ENCODE data around the gene ZNF667. TPM values are rescaled to one million over a fixed set of nuclear protein-coding genes. Genes with fewer than 3 reads are reported as not detected.

ZNF667 gene
- total RNA-seq = 35.1 TPM

GRCh38 chr19:56476651-56477428, at the start of gene ZNF667:
Gene ZNF667, minus strand, starts transcription at chr19:56477345. Its CDS starts 14,975 bp downstream, at chr19:56462370.

GRCh38 chr19:56507446-56508289, 30.5 kb upstream of the ZNF667 start, which contains the start of gene ZNF471:
Gene ZNF471, plus strand, starts transcription at chr19:56507855. Its CDS starts 3,717 bp downstream, at chr19:56511572.

GRCh38 chr19:56403764-56404704, 73.1 kb downstream of the ZNF667 start, which contains the start of gene ZNF583:
Gene ZNF583, plus strand, starts transcription at chr19:56404332. Its CDS starts 2,783 bp downstream, at chr19:56407115.

GRCh38 chr19:56393119-56394012, 83.8 kb downstream of the ZNF667 start, which contains the start of gene ZNF582:
Gene ZNF582, minus strand, starts transcription at chr19:56393534. Its CDS starts 1,782 bp downstream, at chr19:56391752.

Other genes with a start within 250 kb of the ZNF667 start
- gene EDDM13, start 204.6 kb downstream of the ZNF667 start, total RNA-seq = not detected
- 10.0 TPM for gene ZSCAN5A, start 162.5 kb downstream of the ZNF667 start, total RNA-seq
- gene ZNF582, start 83.8 kb downstream of the ZNF667 start, total RNA-seq = 8.8 TPM
- 71.7 TPM for gene ZNF583, start 73.0 kb downstream of the ZNF667 start, total RNA-seq
- 48.5 TPM for gene ZNF471, start 30.5 kb upstream of the ZNF667 start, total RNA-seq
- gene ZFP28, start 61.6 kb upstream of the ZNF667 start, total RNA-seq = 42.3 TPM
- gene ZNF470, start 90.1 kb upstream of the ZNF667 start, total RNA-seq = 29.7 TPM
- 41.6 TPM for gene ZNF71, start 118.0 kb upstream of the ZNF667 start, total RNA-seq
- 11.9 TPM for gene SMIM17, start 165.8 kb upstream of the ZNF667 start, total RNA-seq
- gene ZNF835, start 194.4 kb upstream of the ZNF667 start, total RNA-seq = 11.0 TPM